ENCODE data around the gene SMARCAL1. TPM values are rescaled to one million over a fixed set of nuclear protein-coding genes. Genes with fewer than 3 reads are reported as not detected.

SMARCAL1 gene
- polyA plus RNA-seq, 4 donors = 5.4 to 15.4 (median 8.3) TPM

DNA sequence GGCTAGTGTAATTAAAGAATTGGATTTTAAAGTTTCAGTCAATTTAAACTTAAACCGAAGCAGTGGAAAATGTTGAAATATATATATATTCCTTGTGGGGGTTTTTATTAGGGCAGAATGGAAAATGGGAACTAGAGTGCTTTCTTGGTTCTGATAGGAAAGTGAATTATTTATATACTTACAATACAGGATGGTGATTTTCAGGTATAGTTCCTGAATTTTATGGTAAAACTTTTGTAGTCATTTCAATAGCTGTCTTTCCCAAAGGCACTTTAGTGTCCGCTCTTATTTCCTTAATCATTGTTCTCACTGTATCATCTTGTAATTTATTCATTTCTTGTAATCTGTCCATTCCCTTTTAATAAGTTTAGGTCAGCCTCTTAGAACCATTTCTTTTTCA, 88.3 kb downstream of the SMARCAL1 start:
- H3K9me3 ChIP-seq (ENCODE audit: control insufficient read depth in 2 of 2, insufficient read depth in 1 of 2, low read depth in 1 of 2, low read length in 1 of 2) = no peaks in the 10 kb centered on the region
- peaks cover 12 to 21% (median 13%) of the 10 kb centered on the region in 3 donors for H3K36me3 ChIP-seq (ENCODE audit: control insufficient read depth in 3 of 3, insufficient read depth in 2 of 3, low read depth in 1 of 3, low read length in 3 of 3)
- H3K4me1 ChIP-seq (ENCODE audit: control insufficient read depth in 3 of 3, insufficient read depth in 2 of 3, low read depth in 1 of 3, low read length in 2 of 3) = peaks cover 0 to 20% (median 15%) of the 10 kb centered on the region in 3 donors
- H3K4me3 ChIP-seq (ENCODE audit: low read depth in 1 of 3, low read length in 3 of 3) = no peak overlapping the region
- H3K27me3 ChIP-seq (ENCODE audit: control insufficient read depth in 3 of 3, insufficient read depth in 3 of 3, low read length in 3 of 3) = no peaks in the 10 kb centered on the region
- DNase-seq = no peak
- 84 to 93% (median 86%) methylated on average over 2 of the region's 2 CpGs for WGBS, 3 donors
- no peak for FAIRE-seq
- no peak overlapping the region for H3K27ac ChIP-seq (ENCODE audit: low read depth in 1 of 3, low read length in 2 of 3)

DNA sequence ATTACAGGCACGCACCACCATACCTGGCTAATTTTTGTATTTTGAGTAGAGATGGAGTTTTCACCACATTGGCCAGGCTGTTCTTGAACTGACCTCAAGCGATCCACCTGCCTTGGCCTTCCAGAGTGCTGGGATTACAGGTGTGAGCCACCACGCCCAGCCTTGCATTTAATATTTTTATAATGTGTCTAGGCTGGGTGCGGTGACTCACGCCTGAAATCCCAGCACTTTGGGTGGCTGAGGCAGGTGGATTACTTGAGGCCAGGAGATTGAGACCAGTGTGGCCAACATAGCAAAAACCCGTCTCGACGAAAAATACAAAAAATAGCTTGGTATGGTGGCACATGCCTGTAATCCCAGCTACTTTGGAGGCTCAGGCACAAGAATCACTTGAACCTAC, 89.6 kb downstream of the SMARCAL1 start:
- Histone ChIP-seq H3K27ac (ENCODE audit: low read depth in 1 of 3, low read length in 2 of 3) (no peak overlapping the region), H3K27me3 (ENCODE audit: control insufficient read depth in 3 of 3, insufficient read depth in 3 of 3, low read length in 3 of 3) (no peaks in the 10 kb centered on the region), H3K4me1 (ENCODE audit: control insufficient read depth in 3 of 3, insufficient read depth in 2 of 3, low read depth in 1 of 3, low read length in 2 of 3) (peaks cover 0 to 20% (median 15%) of the 10 kb centered on the region in 3 donors), H3K36me3 (ENCODE audit: control insufficient read depth in 3 of 3, insufficient read depth in 2 of 3, low read depth in 1 of 3, low read length in 3 of 3) (peaks cover 12 to 22% (median 13%) of the 10 kb centered on the region in 3 donors), H3K4me3 (ENCODE audit: low read depth in 1 of 3, low read length in 3 of 3) (no peak overlapping the region), H3K9me3 (ENCODE audit: control insufficient read depth in 2 of 2, insufficient read depth in 1 of 2, low read depth in 1 of 2, low read length in 1 of 2) (no peaks in the 10 kb centered on the region)
- 64 to 83% (median 78%) methylated on average over 8 of the region's 8 CpGs for WGBS, 3 donors
- DNase-seq (no peak), FAIRE-seq (no peak)

DNA sequence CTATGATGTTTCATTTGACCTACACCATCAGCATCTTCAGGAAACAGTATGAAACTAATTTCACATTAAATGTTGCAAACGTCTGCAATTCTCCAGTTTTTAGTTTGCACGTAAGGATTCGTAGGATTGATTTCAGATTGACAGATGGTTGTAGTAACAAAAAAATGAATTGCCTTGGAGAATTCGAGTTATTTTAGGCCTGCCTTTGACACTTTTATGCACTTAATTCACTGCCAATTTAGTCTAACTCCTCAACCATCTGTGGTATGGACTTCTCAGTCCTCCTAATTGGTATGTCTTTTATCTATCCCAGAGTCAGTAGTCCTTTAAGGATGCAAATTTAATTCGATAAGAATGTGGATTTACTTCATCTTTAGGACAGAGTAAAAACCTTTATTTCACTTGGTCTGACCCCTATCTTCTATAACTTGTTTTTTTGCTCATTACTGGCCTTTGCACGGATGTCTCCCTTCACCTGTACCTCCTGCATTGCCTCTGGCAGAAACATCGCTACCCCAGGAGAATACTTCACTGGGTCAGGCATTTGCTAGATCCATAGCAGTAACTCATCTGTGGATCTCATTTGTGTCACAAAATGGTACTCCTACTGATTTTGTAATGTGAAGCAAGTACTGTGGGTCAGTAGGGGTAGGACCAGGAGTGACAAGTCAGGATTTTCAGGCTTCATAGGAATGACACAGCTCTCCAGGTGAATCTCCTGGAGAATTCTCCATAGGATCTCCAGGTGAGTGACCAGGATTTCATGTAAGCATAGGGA, 90.3 kb downstream of the SMARCAL1 start:
- FAIRE-seq (no peak), DNase-seq (no peak)
- H3K4me1 ChIP-seq (ENCODE audit: control insufficient read depth in 3 of 3, insufficient read depth in 2 of 3, low read depth in 1 of 3, low read length in 2 of 3) = peaks cover 0 to 20% (median 15%) of the 10 kb centered on the region in 3 donors
- no peak overlapping the region for H3K27ac ChIP-seq (ENCODE audit: low read depth in 1 of 3, low read length in 2 of 3)
- WGBS, 3 donors = 74 to 80% (median 79%) methylated on average over 7 of the region's 7 CpGs
- no peak overlapping the region for H3K4me3 ChIP-seq (ENCODE audit: low read depth in 1 of 3, low read length in 3 of 3)
- no peaks in the 10 kb centered on the region for H3K27me3 ChIP-seq (ENCODE audit: control insufficient read depth in 3 of 3, insufficient read depth in 3 of 3, low read length in 3 of 3)
- H3K9me3 ChIP-seq (ENCODE audit: control insufficient read depth in 2 of 2, insufficient read depth in 1 of 2, low read depth in 1 of 2, low read length in 1 of 2) = no peaks in the 10 kb centered on the region
- peaks cover 12 to 26% (median 13%) of the 10 kb centered on the region in 3 donors for H3K36me3 ChIP-seq (ENCODE audit: control insufficient read depth in 3 of 3, insufficient read depth in 2 of 3, low read depth in 1 of 3, low read length in 3 of 3)

DNA sequence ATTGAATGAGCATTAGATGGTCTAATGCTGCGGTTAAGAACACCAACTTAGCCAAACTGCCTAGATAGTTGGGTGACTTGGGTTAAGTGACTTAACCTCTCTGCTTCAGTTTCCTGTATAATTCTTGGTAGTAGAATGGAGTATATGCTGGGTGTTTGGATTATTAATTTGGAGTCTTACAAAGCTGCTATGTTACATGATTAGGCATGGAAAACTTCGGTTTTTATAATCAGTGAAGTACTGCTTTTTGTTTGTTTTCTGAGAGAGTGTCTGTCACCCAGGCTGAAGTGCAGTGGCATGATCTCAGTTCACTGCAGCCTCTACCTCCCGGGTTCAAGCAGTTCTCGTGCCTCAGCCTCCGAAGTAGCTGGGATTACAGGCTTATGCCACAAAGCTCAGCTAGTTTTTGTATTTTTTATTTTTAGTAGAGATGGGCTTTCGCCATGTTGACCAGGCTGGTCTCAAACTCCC, 90.9 kb downstream of the SMARCAL1 start:
- Histone ChIP-seq H3K27ac (ENCODE audit: low read depth in 1 of 3, low read length in 2 of 3) (no peak overlapping the region), H3K27me3 (ENCODE audit: control insufficient read depth in 3 of 3, insufficient read depth in 3 of 3, low read length in 3 of 3) (no peaks in the 10 kb centered on the region), H3K9me3 (ENCODE audit: control insufficient read depth in 2 of 2, insufficient read depth in 1 of 2, low read depth in 1 of 2, low read length in 1 of 2) (no peaks in the 10 kb centered on the region), H3K4me1 (ENCODE audit: control insufficient read depth in 3 of 3, insufficient read depth in 2 of 3, low read depth in 1 of 3, low read length in 2 of 3) (peaks cover 0 to 15% (median 9%) of the 10 kb centered on the region in 3 donors), H3K36me3 (ENCODE audit: control insufficient read depth in 3 of 3, insufficient read depth in 2 of 3, low read depth in 1 of 3, low read length in 3 of 3) (peaks cover 12 to 26% (median 13%) of the 10 kb centered on the region in 3 donors), H3K4me3 (ENCODE audit: low read depth in 1 of 3, low read length in 3 of 3) (no peak overlapping the region)
- 84 to 89% (median 86%) methylated on average over 6 of the region's 6 CpGs for WGBS, 3 donors
- DNase-seq = no peak
- no peak for FAIRE-seq

DNA sequence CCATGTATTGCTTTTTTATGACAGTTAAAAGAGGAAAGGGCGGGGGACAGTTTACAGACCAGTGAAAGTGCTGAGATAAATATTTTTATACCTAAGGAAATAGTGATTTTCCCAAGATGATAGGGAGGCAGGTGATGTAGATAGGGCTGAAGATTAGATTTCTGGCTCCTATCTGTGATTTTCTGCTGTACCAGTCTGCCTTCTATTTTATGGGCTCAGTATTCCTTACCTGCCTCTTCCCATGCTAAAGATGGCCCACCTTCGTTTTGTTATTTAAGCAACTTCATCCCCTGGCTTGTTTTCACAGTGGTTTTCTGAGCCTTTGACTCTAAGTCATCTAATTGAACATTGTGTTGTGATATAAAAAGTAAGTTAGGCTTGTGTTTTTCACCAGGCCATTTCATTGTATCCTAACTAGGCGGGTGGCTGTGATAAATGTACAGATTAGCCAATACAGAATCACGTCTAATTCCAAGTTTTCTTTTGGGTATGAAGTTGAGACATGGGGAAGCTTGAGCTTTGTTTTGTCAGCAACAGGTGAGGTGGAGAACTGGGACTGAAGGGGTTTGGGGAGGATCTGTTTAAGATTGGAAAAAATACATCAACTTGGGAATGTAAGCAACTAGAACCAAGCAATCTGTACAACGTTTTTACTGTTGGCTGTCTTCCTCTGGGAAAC, 91.6 kb downstream of the SMARCAL1 start:
- no peak overlapping the region for H3K27ac ChIP-seq (ENCODE audit: low read depth in 1 of 3, low read length in 2 of 3)
- DNase-seq (no peak), FAIRE-seq (no peak)
- no peaks in the 10 kb centered on the region for H3K27me3 ChIP-seq (ENCODE audit: control insufficient read depth in 3 of 3, insufficient read depth in 3 of 3, low read length in 3 of 3)
- H3K4me1 ChIP-seq (ENCODE audit: control insufficient read depth in 3 of 3, insufficient read depth in 2 of 3, low read depth in 1 of 3, low read length in 2 of 3) = peaks cover 0 to 15% (median 9%) of the 10 kb centered on the region in 3 donors
- 52 to 69% (median 60%) methylated on average over 5 of the region's 5 CpGs for WGBS, 3 donors
- H3K9me3 ChIP-seq (ENCODE audit: control insufficient read depth in 2 of 2, insufficient read depth in 1 of 2, low read depth in 1 of 2, low read length in 1 of 2) = no peaks in the 10 kb centered on the region
- no peak overlapping the region for H3K4me3 ChIP-seq (ENCODE audit: low read depth in 1 of 3, low read length in 3 of 3)
- peaks cover 12 to 26% (median 13%) of the 10 kb centered on the region in 3 donors for H3K36me3 ChIP-seq (ENCODE audit: control insufficient read depth in 3 of 3, insufficient read depth in 2 of 3, low read depth in 1 of 3, low read length in 3 of 3)

DNA sequence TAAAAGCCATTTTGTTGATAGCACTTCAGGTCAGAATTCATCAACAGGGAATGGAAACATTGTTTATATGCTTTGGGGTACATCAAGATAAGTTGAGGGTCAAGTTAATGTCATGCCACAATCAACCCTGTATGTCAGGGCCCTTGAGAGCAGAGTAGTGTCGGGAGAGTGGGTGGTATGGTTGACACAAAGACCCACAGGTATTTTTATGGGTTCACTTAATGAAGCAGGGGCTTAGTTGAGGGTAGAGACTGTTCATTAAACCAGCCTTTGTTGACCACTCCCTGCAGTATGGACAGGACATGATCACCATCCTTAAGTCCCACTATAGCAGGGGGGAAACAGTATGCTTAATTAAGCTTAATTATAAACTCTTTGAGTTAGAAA, 92.1 kb downstream of the SMARCAL1 start:
- Histone ChIP-seq H3K36me3 (ENCODE audit: control insufficient read depth in 3 of 3, insufficient read depth in 2 of 3, low read depth in 1 of 3, low read length in 3 of 3) (peaks cover 12 to 26% (median 13%) of the 10 kb centered on the region in 3 donors), H3K27ac (ENCODE audit: low read depth in 1 of 3, low read length in 2 of 3) (no peak overlapping the region), H3K9me3 (ENCODE audit: control insufficient read depth in 2 of 2, insufficient read depth in 1 of 2, low read depth in 1 of 2, low read length in 1 of 2) (no peaks in the 10 kb centered on the region), H3K4me1 (ENCODE audit: control insufficient read depth in 3 of 3, insufficient read depth in 2 of 3, low read depth in 1 of 3, low read length in 2 of 3) (peaks cover 0 to 15% (median 9%) of the 10 kb centered on the region in 3 donors), H3K27me3 (ENCODE audit: control insufficient read depth in 3 of 3, insufficient read depth in 3 of 3, low read length in 3 of 3) (no peaks in the 10 kb centered on the region), H3K4me3 (ENCODE audit: low read depth in 1 of 3, low read length in 3 of 3) (no peak overlapping the region)
- 69 to 86% (median 81%) methylated on average over 1 of the region's 1 CpG for WGBS, 3 donors
- FAIRE-seq = no peak
- DNase-seq = no peak

DNA sequence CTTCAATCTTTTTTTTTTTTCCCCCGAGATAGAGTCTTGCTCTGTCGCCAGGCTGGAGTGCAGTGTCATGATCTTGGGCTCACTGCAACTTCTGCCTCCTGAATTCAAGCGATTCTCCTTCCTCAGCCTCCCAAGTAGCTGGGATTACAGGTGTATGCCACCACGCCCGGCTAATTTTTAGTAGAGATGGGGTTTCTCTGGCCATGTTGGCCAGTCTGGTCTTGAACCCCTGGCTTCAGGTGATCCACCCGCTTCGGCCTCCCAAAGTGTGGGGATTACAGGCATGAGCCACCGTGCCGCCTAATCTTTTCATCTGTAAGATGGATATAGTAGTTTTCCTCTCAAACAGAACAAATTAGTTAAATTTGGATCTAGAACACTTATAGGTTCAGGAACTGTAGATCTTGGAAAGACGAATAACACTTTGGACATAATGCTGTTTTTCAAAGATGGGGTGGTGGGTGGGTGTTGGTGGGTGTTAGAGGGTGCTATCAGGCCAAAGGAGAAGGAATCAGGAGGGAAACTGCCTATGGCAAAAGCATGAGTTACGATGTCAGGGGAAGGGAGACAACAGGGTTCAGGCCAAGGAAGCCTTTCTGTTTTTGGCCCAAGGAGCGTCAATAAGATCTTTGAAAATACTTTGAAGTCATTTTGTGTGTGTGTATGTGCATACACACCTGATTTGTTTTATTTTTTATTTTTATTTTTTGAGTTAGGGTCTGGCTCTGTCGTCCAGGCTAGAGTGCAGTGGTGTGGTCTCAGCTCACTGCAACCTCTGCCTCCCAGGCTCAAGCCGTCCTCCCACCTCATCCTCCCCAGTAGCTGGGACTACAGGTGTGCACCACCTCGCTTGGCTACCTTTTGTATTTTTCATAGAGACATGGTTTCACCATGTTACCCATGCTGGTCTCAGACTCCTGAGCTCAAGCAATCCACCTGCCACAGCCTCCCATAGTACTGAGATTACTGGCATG, 93.1 kb downstream of the SMARCAL1 start:
- Histone ChIP-seq H3K9me3 (ENCODE audit: control insufficient read depth in 2 of 2, insufficient read depth in 1 of 2, low read depth in 1 of 2, low read length in 1 of 2) (no peaks in the 10 kb centered on the region), H3K27ac (ENCODE audit: low read depth in 1 of 3, low read length in 2 of 3) (no peak overlapping the region), H3K4me3 (ENCODE audit: low read depth in 1 of 3, low read length in 3 of 3) (no peak overlapping the region), H3K36me3 (ENCODE audit: control insufficient read depth in 3 of 3, insufficient read depth in 2 of 3, low read depth in 1 of 3, low read length in 3 of 3) (peaks cover 12 to 23% (median 13%) of the 10 kb centered on the region in 3 donors), H3K27me3 (ENCODE audit: control insufficient read depth in 3 of 3, insufficient read depth in 3 of 3, low read length in 3 of 3) (no peaks in the 10 kb centered on the region), H3K4me1 (ENCODE audit: control insufficient read depth in 3 of 3, insufficient read depth in 2 of 3, low read depth in 1 of 3, low read length in 2 of 3) (peaks cover 0 to 6% (median 5%) of the 10 kb centered on the region in 3 donors)
- DNase-seq (no peak), FAIRE-seq (no peak)
- WGBS, 3 donors = 93 to 96% (median 95%) methylated on average over 15 of the region's 15 CpGs
